ENCODE measurements around the gene UBE2G1.

Gene UBE2G1

DNA sequence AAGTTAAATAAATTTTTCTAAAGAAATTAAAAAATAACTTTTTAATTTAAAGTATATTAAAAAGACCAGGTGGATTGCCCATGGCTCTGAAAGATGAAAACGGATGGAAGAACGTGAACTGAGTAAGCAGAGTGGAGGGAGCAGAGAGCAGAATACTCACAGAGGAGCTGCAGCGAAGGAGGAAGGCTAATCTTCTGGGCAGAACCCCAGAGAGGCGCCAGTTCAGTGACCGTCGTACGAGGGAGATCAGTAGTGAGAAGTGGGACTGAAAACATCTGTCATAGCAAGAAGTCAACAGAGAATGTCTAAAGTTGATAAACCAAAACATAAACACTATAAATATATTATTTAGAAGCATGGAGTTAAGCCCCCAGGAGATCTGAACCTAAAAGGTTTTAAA is 34.9 kb downstream of the UBE2G1 start:
- Mint-ChIP-seq H3K27me3 (no peaks in the 10 kb centered on the region), H3K4me1 (peaks cover 63% of the 10 kb centered on the region), H3K27ac (no peak overlapping the region), H3K36me3 (peaks cover 23% of the 10 kb centered on the region), H3K4me3 (no peak overlapping the region), H3K9me3 (no peaks in the 10 kb centered on the region)
- ATAC-seq: peak; percentile 53

DNA sequence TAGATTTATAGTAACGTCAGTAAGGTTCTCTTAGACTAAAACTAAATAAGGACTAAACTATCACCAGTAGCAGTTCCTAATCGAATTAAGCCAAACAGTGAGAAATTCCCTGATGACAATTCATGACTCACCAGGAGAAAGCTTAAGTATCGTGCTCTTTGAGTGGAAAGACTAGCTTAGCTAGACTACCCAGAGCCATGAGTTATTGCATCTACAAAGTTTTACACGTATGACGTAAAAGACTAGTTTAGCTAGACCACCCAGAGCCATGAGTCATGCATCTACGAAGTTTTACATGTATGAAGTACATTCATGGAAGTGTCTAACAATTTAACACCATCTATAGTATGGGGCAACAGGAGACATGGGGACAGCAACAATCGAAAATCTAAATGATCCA is 36.6 kb downstream of the UBE2G1 start:
- Mint-ChIP-seq H3K27me3 (no peaks in the 10 kb centered on the region), H3K36me3 (peaks cover 35% of the 10 kb centered on the region), H3K4me1 (peaks cover 63% of the 10 kb centered on the region), H3K9me3 (peaks cover 6% of the 10 kb centered on the region), H3K4me3 (no peak overlapping the region), H3K27ac (no peak overlapping the region)
- ATAC-seq: no peak

DNA sequence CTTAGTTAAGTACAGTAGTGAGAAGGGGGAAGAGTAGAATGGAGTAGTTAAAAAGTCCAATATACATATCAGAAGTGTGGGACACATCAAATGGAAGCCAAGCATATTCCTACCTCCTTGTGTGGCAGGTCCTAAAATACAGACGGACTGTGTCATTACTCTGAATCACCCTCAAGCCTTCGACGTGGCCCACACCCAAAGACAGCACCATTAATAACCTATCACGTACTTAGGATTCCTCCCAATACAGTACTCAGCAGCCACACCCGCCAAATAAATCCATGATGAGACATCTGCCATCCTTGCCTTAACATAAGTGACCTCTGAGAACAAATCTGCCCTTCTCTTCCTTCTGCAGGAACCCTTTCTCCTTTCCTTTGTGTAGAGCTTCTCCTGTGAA is 38.9 kb downstream of the UBE2G1 start:
- H3K27me3 Mint-ChIP-seq: no peaks in the 10 kb centered on the region
- no peak overlapping the region for H3K27ac Mint-ChIP-seq
- H3K4me3 Mint-ChIP-seq: no peak overlapping the region
- ATAC-seq: no peak
- peaks cover 32% of the 10 kb centered on the region for H3K36me3 Mint-ChIP-seq
- peaks cover 62% of the 10 kb centered on the region for H3K4me1 Mint-ChIP-seq
- peaks cover 6% of the 10 kb centered on the region for H3K9me3 Mint-ChIP-seq

DNA sequence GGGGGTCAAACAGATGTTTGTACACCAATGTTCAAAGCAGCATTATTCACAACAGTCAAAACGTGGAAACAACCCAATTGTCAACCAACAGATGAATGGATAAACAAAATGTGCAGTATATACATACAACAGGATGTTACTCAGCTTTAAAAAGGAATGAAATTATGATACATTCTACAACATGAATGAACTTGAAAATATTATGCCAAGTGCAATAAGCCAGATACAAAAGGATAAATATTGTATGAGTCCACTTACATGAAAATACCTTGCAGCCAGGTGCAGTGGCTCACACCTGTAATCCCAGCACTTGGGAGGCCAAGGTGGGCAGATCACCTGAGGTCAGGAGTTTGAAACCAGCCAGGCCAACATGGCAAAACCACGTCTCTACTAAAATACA is 39.9 kb downstream of the UBE2G1 start:
- ATAC-seq: no peak
- H3K36me3 Mint-ChIP-seq: peaks cover 32% of the 10 kb centered on the region
- no peaks in the 10 kb centered on the region for H3K27me3 Mint-ChIP-seq
- H3K4me1 Mint-ChIP-seq: peaks cover 61% of the 10 kb centered on the region
- H3K9me3 Mint-ChIP-seq: peaks cover 6% of the 10 kb centered on the region
- no peak overlapping the region for H3K27ac Mint-ChIP-seq
- H3K4me3 Mint-ChIP-seq: no peak overlapping the region

DNA sequence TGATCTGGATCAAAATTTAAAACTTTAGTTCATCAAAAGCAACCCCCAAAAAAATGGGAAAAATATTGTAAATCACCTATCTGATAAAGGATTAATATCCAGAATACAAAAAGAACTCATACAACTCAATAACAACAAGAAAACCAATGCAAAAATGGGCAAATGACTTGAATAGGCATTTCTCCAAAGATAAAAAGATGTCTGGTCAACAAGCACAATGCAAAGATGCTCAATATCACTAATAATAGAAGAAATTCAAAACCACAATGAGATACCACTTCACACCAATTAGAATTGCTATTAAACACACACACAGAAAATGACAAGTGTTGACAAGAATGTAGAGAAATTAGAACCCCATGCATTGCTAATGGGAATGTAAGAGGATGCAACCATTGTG is 40.4 kb downstream of the UBE2G1 start:
- H3K4me1 Mint-ChIP-seq: peaks cover 58% of the 10 kb centered on the region

DNA sequence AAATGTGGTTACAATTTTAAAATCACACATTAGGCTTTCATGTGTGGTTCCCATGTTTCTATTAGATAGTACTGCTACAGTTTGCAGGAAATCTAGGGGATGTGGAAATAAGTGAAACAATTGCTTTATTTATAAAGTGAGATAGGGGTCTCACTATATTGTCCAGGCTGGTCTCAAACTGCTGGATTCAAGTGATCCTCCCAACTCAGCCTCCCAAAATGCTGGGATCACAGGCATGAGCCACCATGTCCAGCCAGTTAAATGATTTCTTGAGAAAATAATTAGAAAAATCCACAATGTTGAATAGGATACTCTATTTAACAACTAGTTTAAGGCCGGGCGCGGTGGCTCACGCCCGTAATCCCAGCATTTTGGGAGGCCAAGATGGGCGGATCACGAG is 42.0 kb downstream of the UBE2G1 start:
- Mint-ChIP-seq H3K27me3 (no peaks in the 10 kb centered on the region), H3K36me3 (peaks cover 29% of the 10 kb centered on the region), H3K9me3 (peaks cover 6% of the 10 kb centered on the region), H3K4me1 (peaks cover 55% of the 10 kb centered on the region), H3K4me3 (no peak overlapping the region), H3K27ac (no peak overlapping the region)
- ATAC-seq: no peak

More for the DNA sequence above, 40.4 kb downstream of the UBE2G1 start:
- Mint-ChIP-seq H3K27me3 (no peaks in the 10 kb centered on the region), H3K4me3 (no peak overlapping the region), H3K36me3 (peaks cover 32% of the 10 kb centered on the region), H3K9me3 (peaks cover 6% of the 10 kb centered on the region), H3K27ac (no peak overlapping the region)
- ATAC-seq: no peak

DNA sequence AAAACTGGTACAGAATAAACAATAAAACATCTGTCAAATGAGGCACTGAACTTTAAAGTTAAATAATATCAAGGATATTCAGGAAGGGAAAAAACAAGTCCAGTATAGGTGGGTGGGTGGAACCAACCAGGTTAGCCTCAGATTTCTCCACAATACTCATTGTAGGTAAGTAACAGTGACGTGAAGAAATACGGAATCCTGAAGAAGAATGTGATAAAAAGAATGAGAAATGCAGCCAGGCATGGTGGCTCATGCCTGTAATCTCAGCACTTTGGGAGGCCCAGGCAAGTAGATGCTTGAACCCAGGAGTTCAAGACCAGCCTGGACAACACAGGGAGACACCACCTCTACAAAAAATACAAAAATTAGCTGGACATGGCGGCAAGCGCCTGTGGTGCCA is 47.3 kb downstream of the UBE2G1 start:
- H3K4me1 Mint-ChIP-seq: peaks cover 51% of the 10 kb centered on the region
- H3K9me3 Mint-ChIP-seq: no peaks in the 10 kb centered on the region
- H3K4me3 Mint-ChIP-seq: no peak overlapping the region
- no peak overlapping the region for H3K27ac Mint-ChIP-seq
- no peaks in the 10 kb centered on the region for H3K27me3 Mint-ChIP-seq
- no peak for ATAC-seq
- H3K36me3 Mint-ChIP-seq: peaks cover 4% of the 10 kb centered on the region

GRCh38 chr17:4318596-4318995 is 47.9 kb downstream of the UBE2G1 start:
- Mint-ChIP-seq H3K27ac (no peak overlapping the region), H3K36me3 (peaks cover 4% of the 10 kb centered on the region), H3K9me3 (no peaks in the 10 kb centered on the region), H3K4me1 (peaks cover 52% of the 10 kb centered on the region), H3K27me3 (no peaks in the 10 kb centered on the region), H3K4me3 (no peak overlapping the region)
- no peak for ATAC-seq

- ATAC-seq: no peak
- H3K27me3 Mint-ChIP-seq: no peaks in the 10 kb centered on the region
- no peak overlapping the region for H3K4me3 Mint-ChIP-seq
- peaks cover 52% of the 10 kb centered on the region for H3K4me1 Mint-ChIP-seq
- H3K9me3 Mint-ChIP-seq: no peaks in the 10 kb centered on the region
- peaks cover 4% of the 10 kb centered on the region for H3K36me3 Mint-ChIP-seq
- H3K27ac Mint-ChIP-seq: no peak overlapping the region
Measured at GRCh38 chr17:4318186-4318585, 48.3 kb downstream of the UBE2G1 start.

- H3K27ac Mint-ChIP-seq: no peak overlapping the region
- H3K4me3 Mint-ChIP-seq: no peak overlapping the region
- H3K4me1 Mint-ChIP-seq: peaks cover 52% of the 10 kb centered on the region
- no peak for ATAC-seq
- no peaks in the 10 kb centered on the region for H3K9me3 Mint-ChIP-seq
- H3K36me3 Mint-ChIP-seq: peaks cover 4% of the 10 kb centered on the region
- H3K27me3 Mint-ChIP-seq: no peaks in the 10 kb centered on the region
Measured at GRCh38 chr17:4317610-4318009, 48.9 kb downstream of the UBE2G1 start.

DNA sequence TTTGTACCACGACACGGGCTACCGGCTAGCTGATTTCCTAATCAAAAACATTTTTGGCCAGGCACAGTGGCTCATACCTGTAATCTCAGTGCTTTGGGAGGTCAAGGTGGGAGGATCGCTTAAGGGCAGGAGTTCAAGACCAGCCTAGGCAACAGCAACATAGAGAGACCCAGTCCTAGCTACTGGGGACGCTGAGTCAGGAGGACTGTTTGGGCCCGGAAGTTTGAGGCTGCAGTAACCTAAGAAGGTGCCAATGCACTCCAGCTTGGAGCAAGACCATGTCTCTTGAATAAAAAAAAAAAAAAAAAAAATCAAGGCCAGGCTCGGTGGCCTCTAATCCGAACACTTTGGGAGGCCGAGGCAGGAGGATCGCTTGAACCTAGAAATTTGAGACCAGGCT is 49.8 kb downstream of the UBE2G1 start:
- Mint-ChIP-seq H3K27ac (no peak overlapping the region), H3K4me3 (no peak overlapping the region), H3K27me3 (no peaks in the 10 kb centered on the region), H3K4me1 (peaks cover 54% of the 10 kb centered on the region), H3K9me3 (no peaks in the 10 kb centered on the region), H3K36me3 (peaks cover 4% of the 10 kb centered on the region)
- no peak for ATAC-seq

GRCh38 chr17:4314618-4315017 is 51.9 kb downstream of the UBE2G1 start:
- Mint-ChIP-seq H3K27ac (peak overlapping the region; percentile 18), H3K4me3 (no peak overlapping the region), H3K36me3 (peaks cover 4% of the 10 kb centered on the region), H3K27me3 (no peaks in the 10 kb centered on the region), H3K9me3 (no peaks in the 10 kb centered on the region), H3K4me1 (peaks cover 73% of the 10 kb centered on the region)
- no peak for ATAC-seq

- Mint-ChIP-seq H3K9me3 (no peaks in the 10 kb centered on the region), H3K4me1 (peaks cover 72% of the 10 kb centered on the region), H3K36me3 (no peaks in the 10 kb centered on the region), H3K27me3 (no peaks in the 10 kb centered on the region), H3K27ac (peak overlapping the region; percentile 66), H3K4me3 (no peak overlapping the region)
- no peak for ATAC-seq
Measured at GRCh38 chr17:4314179-4314578, 52.3 kb downstream of the UBE2G1 start.

- H3K4me3 Mint-ChIP-seq: peak overlapping the region; percentile 9
- peak overlapping the region; percentile 66 for H3K27ac Mint-ChIP-seq
- H3K4me1 Mint-ChIP-seq: peaks cover 71% of the 10 kb centered on the region
- no peaks in the 10 kb centered on the region for H3K27me3 Mint-ChIP-seq
- H3K36me3 Mint-ChIP-seq: no peaks in the 10 kb centered on the region
- no peak for ATAC-seq
- H3K9me3 Mint-ChIP-seq: no peaks in the 10 kb centered on the region
Measured at GRCh38 chr17:4313221-4314114, 53.0 kb downstream of the UBE2G1 start.

- peaks cover 73% of the 10 kb centered on the region for H3K4me1 Mint-ChIP-seq
- no peak for ATAC-seq
- no peaks in the 10 kb centered on the region for H3K9me3 Mint-ChIP-seq
- no peak overlapping the region for H3K4me3 Mint-ChIP-seq
- H3K27ac Mint-ChIP-seq: peak overlapping the region; percentile 59
- peaks cover 7% of the 10 kb centered on the region for H3K36me3 Mint-ChIP-seq
- H3K27me3 Mint-ChIP-seq: no peaks in the 10 kb centered on the region
Measured at GRCh38 chr17:4310354-4311060, 56.0 kb downstream of the UBE2G1 start.

- H3K9me3 Mint-ChIP-seq: no peaks in the 10 kb centered on the region
- no peak overlapping the region for H3K4me3 Mint-ChIP-seq
- no peaks in the 10 kb centered on the region for H3K27me3 Mint-ChIP-seq
- peak overlapping the region; percentile 59 for H3K27ac Mint-ChIP-seq
- H3K4me1 Mint-ChIP-seq: peaks cover 76% of the 10 kb centered on the region
- peaks cover 12% of the 10 kb centered on the region for H3K36me3 Mint-ChIP-seq
- no peak for ATAC-seq
Measured at GRCh38 chr17:4309897-4310296, 56.6 kb downstream of the UBE2G1 start.

All from stimulated activated memory B cell treated with anti-CD40 and anti-IgM and Interleukin-4, amounts not matched to agents 10 μg/mL and 1 μg/mL and 100 μg/mL, for 72 hours (primary cell).